CD4-positive, alpha-beta T cell treated with Interleukin-12 subunit alpha and Interleukin-12 subunit beta, for 1 hour (primary cell): ENCODE results near the gene SPECC1.
"Not testable (repeated sequence)": the region's sequence is repeated elsewhere in the genome, so short reads cannot be mapped to it uniquely, and the experiment has no call there.

Source experiments
- DNase-seq: peaks from one replicate; pipeline ENCODE4 v3.0.0-alpha.2; 2020

SPECC1 gene

DNA sequence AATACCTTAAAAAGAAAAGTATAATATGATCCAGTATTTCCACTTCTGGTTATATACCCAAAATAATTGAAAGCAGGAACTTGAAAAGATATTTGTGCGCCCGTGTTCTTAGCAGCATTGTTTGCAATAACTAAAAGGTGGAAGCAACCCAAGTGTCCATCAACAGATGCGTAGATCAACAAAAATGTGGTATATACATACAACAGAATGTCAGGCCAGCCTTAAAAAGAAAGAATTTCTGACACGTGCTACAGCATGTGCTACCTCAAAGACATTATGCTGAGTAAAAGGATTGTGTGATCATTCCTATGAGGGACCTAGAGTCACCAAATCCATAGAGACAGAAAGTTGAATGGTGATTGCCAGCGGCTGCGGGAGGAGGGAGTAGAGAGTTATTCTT, 133.1 kb downstream of the SPECC1 start:
- no peak for DNase-seq

- no peak for DNase-seq
Observed at GRCh38 chr17:20143740-20144139, 134.6 kb downstream of the SPECC1 start.

- DNase-seq = no peak
Observed at GRCh38 chr17:20145567-20145966, 136.4 kb downstream of the SPECC1 start.

GRCh38 chr17:20149251-20149650, 140.1 kb downstream of the SPECC1 start:
- DNase-seq = no peak

GRCh38 chr17:20151174-20151573, 142.0 kb downstream of the SPECC1 start:
- DNase-seq = no peak

DNA sequence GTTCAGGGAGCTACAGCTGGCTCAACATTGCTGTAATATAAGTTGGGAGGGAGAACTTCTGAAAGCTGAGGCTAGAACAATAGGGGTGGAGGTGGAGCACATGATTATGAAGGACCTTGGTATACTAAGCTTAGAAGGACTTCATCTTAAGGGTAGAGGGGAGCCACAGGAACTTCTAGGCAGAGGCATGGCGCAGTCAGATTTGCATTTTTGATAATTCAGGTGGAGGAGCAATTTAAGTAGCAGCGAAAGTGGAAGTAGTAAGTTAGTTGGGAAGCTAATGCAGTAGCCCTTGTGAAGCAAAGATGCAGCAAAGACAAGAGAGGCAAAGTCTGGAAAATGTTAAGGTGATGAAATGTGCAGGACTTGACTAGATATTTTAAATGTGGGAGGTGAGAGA, 144.1 kb downstream of the SPECC1 start:
- DNase-seq = no peak

GRCh38 chr17:20154286-20155000, 145.3 kb downstream of the SPECC1 start:
- no peak for DNase-seq

- peak; percentile 95 for DNase-seq
Observed at GRCh38 chr17:20155258-20156195, 146.4 kb downstream of the SPECC1 start.

DNA sequence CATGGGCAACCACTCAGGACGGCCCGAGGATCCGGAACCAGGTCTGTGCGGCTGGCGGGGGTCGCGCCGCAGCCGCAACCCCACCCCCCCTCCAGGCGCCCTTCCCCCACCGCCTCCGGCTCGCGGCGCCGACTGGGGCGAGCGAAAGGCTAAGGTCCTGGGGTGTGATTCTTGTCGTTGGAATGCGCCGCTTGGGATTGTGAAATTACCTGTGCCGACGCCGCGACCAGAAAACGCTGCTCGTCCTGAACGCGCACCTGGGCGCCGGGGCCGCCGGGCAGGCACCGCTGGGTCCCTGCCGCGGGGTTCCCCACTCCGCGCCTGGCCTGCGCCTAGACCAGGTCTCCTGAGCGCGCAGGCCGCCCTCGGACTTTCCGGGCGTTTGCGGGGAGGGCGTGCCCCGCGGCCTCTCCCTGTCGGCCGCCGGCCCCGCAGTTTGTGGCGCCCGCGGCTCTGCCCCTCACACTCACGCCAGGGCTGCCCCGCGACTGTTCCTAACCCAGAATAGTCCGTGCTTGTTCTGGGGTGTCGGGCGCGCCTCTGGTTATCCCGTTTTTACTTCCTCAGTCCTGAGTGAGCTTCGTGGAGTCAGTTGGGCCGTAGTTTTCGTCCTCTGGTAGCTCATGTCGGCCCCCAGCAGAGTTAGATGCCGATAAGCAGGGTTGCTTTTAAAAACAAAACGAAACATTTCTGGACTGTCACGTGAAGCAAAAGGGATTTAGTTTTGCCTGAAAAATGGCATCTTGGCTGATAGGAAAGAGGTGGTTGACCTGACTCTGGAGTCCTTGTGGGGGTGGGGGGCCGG, 147.2 kb downstream of the SPECC1 start:
- no peak for DNase-seq

DNA sequence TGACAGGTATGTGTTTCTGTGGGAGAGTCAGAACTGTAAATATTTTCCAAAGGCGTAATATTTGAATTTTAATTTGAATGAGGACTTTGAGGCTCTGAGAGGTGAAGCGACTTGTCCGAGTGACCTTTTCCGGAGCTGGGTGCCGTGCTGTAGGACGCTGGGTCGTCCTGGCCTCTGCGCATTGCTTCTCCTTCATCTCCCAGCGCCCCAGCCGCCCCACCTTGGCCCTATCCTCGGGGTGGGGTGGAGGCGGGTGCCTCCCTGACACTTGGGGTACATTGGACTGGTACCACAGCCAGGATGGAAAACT, 147.8 kb downstream of the SPECC1 start:
- no peak for DNase-seq

DNA sequence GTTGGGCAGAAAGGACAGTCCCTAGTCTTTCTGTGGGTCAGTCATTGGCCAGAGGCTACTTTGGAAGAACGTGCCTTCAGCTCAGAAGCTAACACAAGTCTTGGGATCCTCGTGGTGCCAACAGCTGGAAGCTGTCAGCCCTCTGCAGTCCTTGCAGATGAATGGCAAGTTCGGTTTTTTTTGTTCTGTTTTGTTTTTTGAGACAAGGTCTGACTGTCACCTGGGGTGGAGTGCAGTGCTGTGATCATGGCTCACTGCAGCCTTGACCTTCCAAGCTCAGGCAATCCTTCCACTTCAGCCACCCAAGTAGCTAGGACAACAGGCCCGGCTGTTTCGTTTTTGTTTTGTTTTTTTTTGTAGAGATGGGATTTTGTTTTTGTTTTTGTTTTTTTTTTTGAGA, 149.4 kb downstream of the SPECC1 start:
- no peak for DNase-seq

- DNase-seq = no peak
Observed at GRCh38 chr17:20159406-20160069, 150.4 kb downstream of the SPECC1 start.

DNA sequence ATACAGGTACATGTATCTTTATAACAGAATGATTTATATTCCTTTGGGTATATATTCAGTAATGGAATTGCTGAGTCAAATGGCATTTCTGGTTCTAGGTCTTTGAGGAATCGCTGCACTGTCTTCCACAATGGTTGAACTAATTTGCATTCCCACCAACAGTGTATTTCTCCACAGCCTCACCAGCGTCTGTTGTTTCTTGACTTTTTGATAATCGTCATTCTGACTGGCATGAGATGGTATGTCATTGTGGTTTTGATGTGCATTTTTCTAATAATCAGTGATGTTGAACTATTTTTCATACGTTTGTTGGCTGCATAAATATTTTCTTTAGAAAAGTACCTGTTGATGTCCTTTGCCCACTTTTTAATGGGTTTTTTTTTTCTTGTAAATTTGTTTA, 156.4 kb downstream of the SPECC1 start:
- not testable (repeated sequence) for DNase-seq

DNA sequence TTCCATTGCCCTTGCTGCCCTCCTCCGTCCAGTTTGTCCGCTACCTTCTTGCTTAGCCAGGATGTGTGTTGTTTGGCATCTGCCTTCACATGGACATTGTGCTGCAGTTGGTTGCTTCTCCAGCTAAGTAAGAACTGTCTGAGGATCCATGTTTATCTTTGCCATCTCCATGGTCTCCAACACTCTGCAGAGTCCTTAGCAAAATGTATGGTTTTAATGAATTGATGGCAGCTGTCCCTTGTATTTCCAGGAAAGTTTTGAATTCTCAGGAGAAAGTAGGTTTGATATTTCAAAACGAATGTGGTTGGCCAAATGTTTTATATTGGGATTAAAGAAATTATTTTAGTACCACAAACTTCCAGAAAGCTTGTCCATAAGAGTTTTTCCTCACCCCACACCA, 160.9 kb downstream of the SPECC1 start:
- DNase-seq = no peak

GRCh38 chr17:20171741-20172365, 162.7 kb downstream of the SPECC1 start:
- DNase-seq = no peak

DNA sequence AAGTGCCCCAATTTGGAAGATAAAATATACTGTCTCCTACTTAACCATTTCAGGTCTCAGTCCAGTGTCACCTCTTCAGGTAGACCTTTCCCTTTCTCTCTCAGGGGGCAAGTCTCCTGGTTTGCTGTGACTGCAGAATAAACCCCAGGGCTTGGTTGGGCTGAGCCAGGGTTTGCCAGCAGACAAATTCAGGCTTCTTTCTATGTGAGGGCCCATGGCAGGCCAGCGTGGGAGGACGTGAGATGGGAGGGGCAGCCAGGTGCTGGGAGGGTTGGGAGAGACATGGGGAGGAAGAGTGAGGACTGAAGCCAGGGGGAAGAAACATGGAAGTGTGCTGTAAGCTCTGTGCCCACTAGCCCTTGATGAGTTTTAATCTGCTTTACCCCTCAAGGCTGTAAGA, 163.2 kb downstream of the SPECC1 start:
- DNase-seq = no peak

DNA sequence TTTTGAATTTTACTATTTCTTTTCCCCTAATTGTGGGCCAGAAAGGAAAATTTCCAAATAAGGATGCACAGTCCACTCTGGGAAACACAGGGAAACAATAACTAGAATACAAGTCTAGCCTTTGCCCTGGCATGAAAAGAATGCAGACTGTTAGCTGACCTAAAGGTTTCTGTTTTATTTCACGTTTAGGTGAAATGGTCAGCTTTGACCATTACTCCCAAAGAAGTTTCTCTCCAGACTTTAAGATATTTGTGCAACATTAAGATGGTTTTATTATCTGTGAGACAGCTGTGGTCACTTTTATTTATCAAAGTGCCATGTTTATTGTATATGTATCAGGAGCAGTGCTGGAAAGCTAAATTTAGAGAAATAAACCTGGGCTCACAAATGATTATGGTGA, 163.9 kb downstream of the SPECC1 start:
- no peak for DNase-seq

DNA sequence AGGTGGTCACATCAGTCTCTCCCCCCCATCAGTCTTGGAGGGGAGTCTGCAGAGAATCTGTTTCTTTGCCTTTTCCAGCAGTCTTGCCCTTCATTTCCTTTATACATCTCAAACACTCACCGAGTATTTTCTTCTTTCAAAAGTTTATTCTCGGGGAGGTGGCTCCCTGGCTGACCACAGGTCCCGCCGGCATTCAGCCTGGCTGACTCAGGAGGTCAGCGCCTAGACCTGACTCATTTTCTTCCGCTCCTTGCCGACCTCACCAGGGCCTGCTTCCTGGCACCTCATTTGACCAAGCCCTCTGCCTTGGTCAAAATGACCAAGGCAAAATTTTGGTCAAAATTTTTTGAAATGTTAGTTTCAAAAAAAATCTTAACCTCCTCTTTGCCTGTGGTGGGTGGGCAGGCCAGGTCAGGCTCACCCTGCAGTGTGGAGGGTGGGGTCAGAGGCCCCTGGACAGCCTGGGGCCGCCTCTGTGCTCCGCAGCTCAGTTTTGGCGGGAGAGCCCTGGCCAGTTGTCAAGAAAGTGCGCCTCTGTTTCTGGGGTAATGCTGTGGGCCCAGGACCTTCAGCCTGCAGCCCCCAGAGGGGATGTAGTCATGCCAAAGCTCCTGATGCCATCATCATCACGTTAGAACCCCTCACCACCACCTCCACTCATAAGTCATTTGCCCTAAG, 165.6 kb downstream of the SPECC1 start:
- no peak for DNase-seq

GRCh38 chr17:20179041-20179440, 169.9 kb downstream of the SPECC1 start:
- no peak for DNase-seq

DNA sequence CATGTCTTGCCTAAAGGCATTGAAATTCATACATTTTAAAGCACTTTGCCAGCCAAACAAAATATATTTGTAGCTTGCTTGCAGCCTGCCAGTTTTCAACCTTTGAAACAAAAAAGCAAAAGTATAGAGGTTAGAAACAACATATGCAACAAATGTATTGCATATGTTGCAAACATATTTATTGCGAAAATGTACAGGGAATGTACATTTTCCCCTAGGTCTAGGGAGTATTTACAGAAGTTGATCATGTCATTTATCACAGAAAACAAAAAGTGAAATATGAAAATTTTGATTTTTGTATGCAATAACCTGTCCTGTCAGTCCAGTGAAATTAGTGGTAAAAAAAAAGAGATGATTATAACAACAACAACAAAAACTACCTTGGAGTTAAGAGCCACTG, 171.5 kb downstream of the SPECC1 start:
- DNase-seq = no peak

- no peak for DNase-seq
Observed at GRCh38 chr17:20184181-20184580, 175.0 kb downstream of the SPECC1 start.
